NT2/D1 (cell line): Measurements from ENCODE around the gene HOPX.

Source experiments
- SUZ12 ChIP-seq: IDR thresholded peaks from 2 replicates; pipeline ENCODE4 v1.6.1; 2011; ENCODE audit not compliant: insufficient read length, insufficient read depth; ENCODE audit errors: extremely low read depth
- ZNF274 ChIP-seq: IDR thresholded peaks from 2 replicates; pipeline ENCODE4 v1.6.1; 2011; ENCODE audit warnings: mild to moderate bottlenecking, low read depth, low read length

- no peak for TF ChIP-seq SUZ12
- no peak for TF ChIP-seq ZNF274
Observed at GRCh38 chr4:56607926-56608325, 73.2 kb downstream of the HOPX start.
